Stimulated activated CD8-positive, alpha-beta memory T cell treated with anti-CD3 and anti-CD28 coated beads, Interleukin-2, amount 100 ng/mL, for 1 hour (primary cell): ENCODE results near the gene APCDD1L.

Source experiments
- DNase-seq, 2 donors: peaks; one replicate each; pipeline ENCODE4 v3.0.0-alpha.2; 2020; ENCODE audit warnings: low read depth in 2 of 2

Gene APCDD1L

GRCh38 chr20:58492074-58492718, 23.0 kb downstream of the APCDD1L start:
- DNase-seq: no peak

GRCh38 chr20:58486207-58486606, 29.0 kb downstream of the APCDD1L start:
- DNase-seq: no peak

GRCh38 chr20:58485393-58485792, 29.8 kb downstream of the APCDD1L start:
- no peak for DNase-seq

GRCh38 chr20:58483470-58483869, 31.7 kb downstream of the APCDD1L start:
- DNase-seq: no peak

- no peak for DNase-seq
These were observed 32.1 kb downstream of the APCDD1L start for GRCh38 chr20:58483051-58483450.

GRCh38 chr20:58482416-58482815, 32.8 kb downstream of the APCDD1L start:
- no peak for DNase-seq

GRCh38 chr20:58481481-58482021, 33.6 kb downstream of the APCDD1L start:
- DNase-seq: peak in 1 of 2 donors; percentile 28

GRCh38 chr20:58480551-58481336, 34.5 kb downstream of the APCDD1L start:
- DNase-seq: no peak

GRCh38 chr20:58479726-58480440, 35.3 kb downstream of the APCDD1L start:
- no peak for DNase-seq

GRCh38 chr20:58478141-58478805, 36.9 kb downstream of the APCDD1L start:
- no peak for DNase-seq

- DNase-seq: no peak
These were observed 39.7 kb downstream of the APCDD1L start for GRCh38 chr20:58475466-58475865.

GRCh38 chr20:58473453-58474425, 41.5 kb downstream of the APCDD1L start:
- no peak for DNase-seq

GRCh38 chr20:58472273-58473018, 42.8 kb downstream of the APCDD1L start:
- no peak for DNase-seq

GRCh38 chr20:58471193-58472164, 43.7 kb downstream of the APCDD1L start:
- no peak for DNase-seq

- no peak for DNase-seq
These were observed 44.6 kb downstream of the APCDD1L start for GRCh38 chr20:58470336-58471192.

GRCh38 chr20:58469616-58470015, 45.6 kb downstream of the APCDD1L start:
- DNase-seq: no peak
